HG02981 (cell line): ENCODE data around the gene DAAM1.

Experiments used
- ATAC-seq: cut with Tn5 transposase; IDR thresholded peaks from one replicate; pipeline ENCODE4 v1.9.1; 2021; ENCODE audit warnings: mild to moderate bottlenecking, moderate library complexity; ENCODE audit not compliant: unreplicated experiment

The DAAM1 gene

GRCh38 chr14:59407246-59408010 lies 219.0 kb downstream of the DAAM1 start:
- ATAC-seq: no peak

GRCh38 chr14:59415836-59416602 lies 227.6 kb downstream of the DAAM1 start:
- ATAC-seq: no peak

GRCh38 chr14:59417311-59417710 lies 228.8 kb downstream of the DAAM1 start:
- no peak for ATAC-seq

- ATAC-seq: no peak
Observed at GRCh38 chr14:59419303-59419702, 230.8 kb downstream of the DAAM1 start.
